Measurements from ENCODE around the gene CLDN3.
"Not testable (repeated sequence)": the region's sequence is repeated elsewhere in the genome, so short reads cannot be mapped to it uniquely, and the experiment has no call there.

DNA sequence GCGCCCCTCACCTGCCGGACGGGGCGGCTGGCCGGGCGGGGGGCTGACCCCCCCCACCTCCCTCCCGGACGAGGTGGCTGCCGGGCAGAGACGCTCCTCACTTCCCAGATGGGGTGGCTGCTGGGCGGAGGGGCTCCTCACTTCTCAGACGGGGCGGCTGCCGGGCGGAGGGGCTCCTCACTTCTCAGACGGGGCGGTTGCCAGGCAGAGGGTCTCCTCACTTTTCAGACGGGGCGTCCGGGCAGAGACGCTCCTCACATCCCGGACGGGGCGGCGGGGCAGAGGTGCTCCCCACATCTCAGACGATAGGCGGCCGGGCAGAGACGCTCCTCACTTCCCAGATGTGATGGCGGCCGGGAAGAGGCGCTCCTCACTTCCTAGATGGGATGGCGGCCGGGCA is 27.1 kb upstream of the CLDN3 start:
- TF ChIP-seq, protein P1, sequence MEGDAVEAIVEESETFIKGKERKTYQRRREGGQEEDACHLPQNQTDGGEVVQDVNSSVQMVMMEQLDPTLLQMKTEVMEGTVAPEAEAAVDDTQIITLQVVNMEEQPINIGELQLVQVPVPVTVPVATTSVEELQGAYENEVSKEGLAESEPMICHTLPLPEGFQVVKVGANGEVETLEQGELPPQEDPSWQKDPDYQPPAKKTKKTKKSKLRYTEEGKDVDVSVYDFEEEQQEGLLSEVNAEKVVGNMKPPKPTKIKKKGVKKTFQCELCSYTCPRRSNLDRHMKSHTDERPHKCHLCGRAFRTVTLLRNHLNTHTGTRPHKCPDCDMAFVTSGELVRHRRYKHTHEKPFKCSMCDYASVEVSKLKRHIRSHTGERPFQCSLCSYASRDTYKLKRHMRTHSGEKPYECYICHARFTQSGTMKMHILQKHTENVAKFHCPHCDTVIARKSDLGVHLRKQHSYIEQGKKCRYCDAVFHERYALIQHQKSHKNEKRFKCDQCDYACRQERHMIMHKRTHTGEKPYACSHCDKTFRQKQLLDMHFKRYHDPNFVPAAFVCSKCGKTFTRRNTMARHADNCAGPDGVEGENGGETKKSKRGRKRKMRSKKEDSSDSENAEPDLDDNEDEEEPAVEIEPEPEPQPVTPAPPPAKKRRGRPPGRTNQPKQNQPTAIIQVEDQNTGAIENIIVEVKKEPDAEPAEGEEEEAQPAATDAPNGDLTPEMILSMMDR (IDR thresholded peaks at IDR 0.05), result not testable (repeated sequence)
- not testable (repeated sequence) for TF ChIP-seq POLR2A (IDR thresholded peaks at IDR 0.05; ENCODE audit: low read depth); EP300 (IDR thresholded peaks at IDR 0.05)
